Breast epithelium (tissue), 3 donors: Measurements from ENCODE around the gene ZFPL1.

ENCODE experiments used
- POLR2A ChIP-seq: fragments of 450-650 bp; IDR thresholded peaks from one replicate; pipeline ENCODE4 v1.6.1; 2016; ENCODE audit warnings: antibody characterized with exemption, mild to moderate bottlenecking, moderate library complexity
- TF ChIP-seq, protein P1 (sequence below), 3 donors: fragments of 450-650 bp; IDR thresholded peaks; one replicate each; pipeline ENCODE4 v1.5.1; 2016 to 2017; ENCODE audit warnings: antibody characterized with exemption in 3 of 3, mild to moderate bottlenecking in 3 of 3, moderate library complexity in 3 of 3

- TF ChIP-seq, protein P1, sequence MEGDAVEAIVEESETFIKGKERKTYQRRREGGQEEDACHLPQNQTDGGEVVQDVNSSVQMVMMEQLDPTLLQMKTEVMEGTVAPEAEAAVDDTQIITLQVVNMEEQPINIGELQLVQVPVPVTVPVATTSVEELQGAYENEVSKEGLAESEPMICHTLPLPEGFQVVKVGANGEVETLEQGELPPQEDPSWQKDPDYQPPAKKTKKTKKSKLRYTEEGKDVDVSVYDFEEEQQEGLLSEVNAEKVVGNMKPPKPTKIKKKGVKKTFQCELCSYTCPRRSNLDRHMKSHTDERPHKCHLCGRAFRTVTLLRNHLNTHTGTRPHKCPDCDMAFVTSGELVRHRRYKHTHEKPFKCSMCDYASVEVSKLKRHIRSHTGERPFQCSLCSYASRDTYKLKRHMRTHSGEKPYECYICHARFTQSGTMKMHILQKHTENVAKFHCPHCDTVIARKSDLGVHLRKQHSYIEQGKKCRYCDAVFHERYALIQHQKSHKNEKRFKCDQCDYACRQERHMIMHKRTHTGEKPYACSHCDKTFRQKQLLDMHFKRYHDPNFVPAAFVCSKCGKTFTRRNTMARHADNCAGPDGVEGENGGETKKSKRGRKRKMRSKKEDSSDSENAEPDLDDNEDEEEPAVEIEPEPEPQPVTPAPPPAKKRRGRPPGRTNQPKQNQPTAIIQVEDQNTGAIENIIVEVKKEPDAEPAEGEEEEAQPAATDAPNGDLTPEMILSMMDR (IDR thresholded peaks at IDR 0.05) = no peak
- TF ChIP-seq POLR2A = no peak
Measured at GRCh38 chr11:65130631-65131416, 46.8 kb downstream of the ZFPL1 start.
